ENCODE measurements around the gene LAMC2. TPM values are rescaled to one million over a fixed set of nuclear protein-coding genes. Genes with fewer than 3 reads are reported as not detected.
"Not testable (repeated sequence)": the region's sequence is repeated elsewhere in the genome, so short reads cannot be mapped to it uniquely, and the experiment has no call there.

The LAMC2 gene
- total RNA-seq, 1 donor from 2014 or later: 1.2 TPM

GRCh38 chr1:183270541-183271141 lies 84.6 kb downstream of the LAMC2 start:
- peak overlapping the region; percentile 62 for H3K27ac ChIP-seq (replicated peaks)
- no peak overlapping the region for H3K4me3 ChIP-seq
- intact Hi-C loops (cut with micrococcal nuclease): no loop called here
- peaks cover 32% of the 10 kb centered on the region for H3K4me1 ChIP-seq
- DNase-seq: peak; percentile 56
- no peaks in the 10 kb centered on the region for H3K36me3 ChIP-seq
- no peaks in the 10 kb centered on the region for H3K9me3 ChIP-seq (replicated peaks)
- TF ChIP-seq CTCF (IDR thresholded peaks at IDR 0.05; ENCODE audit: borderline replicate concordance): no peak
- no peaks in the 10 kb centered on the region for H3K27me3 ChIP-seq (ENCODE audit: low read depth)

GRCh38 chr1:183272390-183272848 lies 86.4 kb downstream of the LAMC2 start:
- TF ChIP-seq CTCF (IDR thresholded peaks at IDR 0.05; ENCODE audit: borderline replicate concordance): no peak
- DNase-seq: no peak
- no peaks in the 10 kb centered on the region for H3K27me3 ChIP-seq (ENCODE audit: low read depth)
- peaks cover 32% of the 10 kb centered on the region for H3K4me1 ChIP-seq
- H3K36me3 ChIP-seq: no peaks in the 10 kb centered on the region
- H3K27ac ChIP-seq (replicated peaks): peak overlapping the region; percentile 50
- H3K9me3 ChIP-seq (replicated peaks): no peaks in the 10 kb centered on the region
- intact Hi-C loops (cut with micrococcal nuclease): no loop called here
- no peak overlapping the region for H3K4me3 ChIP-seq

GRCh38 chr1:183273300-183273699 lies 87.2 kb downstream of the LAMC2 start:
- H3K9me3 ChIP-seq (replicated peaks): no peaks in the 10 kb centered on the region
- H3K4me3 ChIP-seq: no peak overlapping the region
- peaks cover 30% of the 10 kb centered on the region for H3K4me1 ChIP-seq
- no peak for DNase-seq
- H3K27ac ChIP-seq (replicated peaks): peak overlapping the region; percentile 50
- H3K27me3 ChIP-seq (ENCODE audit: low read depth): no peaks in the 10 kb centered on the region
- no peaks in the 10 kb centered on the region for H3K36me3 ChIP-seq
- intact Hi-C loops (cut with micrococcal nuclease): no loop called here
- TF ChIP-seq CTCF (IDR thresholded peaks at IDR 0.05; ENCODE audit: borderline replicate concordance): no peak

- H3K4me3 ChIP-seq; H3K27ac ChIP-seq (replicated peaks); intact Hi-C loops (cut with micrococcal nuclease); H3K9me3 ChIP-seq (replicated peaks); H3K27me3 ChIP-seq (ENCODE audit: low read depth); DNase-seq; H3K36me3 ChIP-seq: not testable (repeated sequence)
- H3K4me1 ChIP-seq: peaks cover 36% of the 10 kb centered on the region
Observed at GRCh38 chr1:183273984-183274383, 87.9 kb downstream of the LAMC2 start.

GRCh38 chr1:183274836-183275235 lies 88.8 kb downstream of the LAMC2 start:
- H3K4me1 ChIP-seq: peaks cover 44% of the 10 kb centered on the region
- no peaks in the 10 kb centered on the region for H3K9me3 ChIP-seq (replicated peaks)
- no peak for TF ChIP-seq CTCF (IDR thresholded peaks at IDR 0.05; ENCODE audit: borderline replicate concordance)
- H3K27me3 ChIP-seq (ENCODE audit: low read depth): no peaks in the 10 kb centered on the region
- DNase-seq: no peak
- H3K36me3 ChIP-seq: no peaks in the 10 kb centered on the region
- no peak overlapping the region for H3K4me3 ChIP-seq
- H3K27ac ChIP-seq (replicated peaks): no peak overlapping the region
- intact Hi-C loops (cut with micrococcal nuclease): no loop called here

- intact Hi-C loops (cut with micrococcal nuclease): no loop called here
- H3K9me3 ChIP-seq (replicated peaks): no peaks in the 10 kb centered on the region
- TF ChIP-seq CTCF (IDR thresholded peaks at IDR 0.05; ENCODE audit: borderline replicate concordance): no peak
- no peak overlapping the region for H3K27ac ChIP-seq (replicated peaks)
- no peak for DNase-seq
- H3K4me1 ChIP-seq: peaks cover 40% of the 10 kb centered on the region
- no peaks in the 10 kb centered on the region for H3K36me3 ChIP-seq
- no peak overlapping the region for H3K4me3 ChIP-seq
- no peaks in the 10 kb centered on the region for H3K27me3 ChIP-seq (ENCODE audit: low read depth)
Observed at GRCh38 chr1:183275322-183275721, 89.3 kb downstream of the LAMC2 start.
